Measurements from ENCODE around the gene LBR. TPM values are rescaled to one million over a fixed set of nuclear protein-coding genes. Genes with fewer than 3 reads are reported as not detected.

LBR gene
- total RNA-seq, 1 donor from 2014 or later = 93.9 TPM

DNA sequence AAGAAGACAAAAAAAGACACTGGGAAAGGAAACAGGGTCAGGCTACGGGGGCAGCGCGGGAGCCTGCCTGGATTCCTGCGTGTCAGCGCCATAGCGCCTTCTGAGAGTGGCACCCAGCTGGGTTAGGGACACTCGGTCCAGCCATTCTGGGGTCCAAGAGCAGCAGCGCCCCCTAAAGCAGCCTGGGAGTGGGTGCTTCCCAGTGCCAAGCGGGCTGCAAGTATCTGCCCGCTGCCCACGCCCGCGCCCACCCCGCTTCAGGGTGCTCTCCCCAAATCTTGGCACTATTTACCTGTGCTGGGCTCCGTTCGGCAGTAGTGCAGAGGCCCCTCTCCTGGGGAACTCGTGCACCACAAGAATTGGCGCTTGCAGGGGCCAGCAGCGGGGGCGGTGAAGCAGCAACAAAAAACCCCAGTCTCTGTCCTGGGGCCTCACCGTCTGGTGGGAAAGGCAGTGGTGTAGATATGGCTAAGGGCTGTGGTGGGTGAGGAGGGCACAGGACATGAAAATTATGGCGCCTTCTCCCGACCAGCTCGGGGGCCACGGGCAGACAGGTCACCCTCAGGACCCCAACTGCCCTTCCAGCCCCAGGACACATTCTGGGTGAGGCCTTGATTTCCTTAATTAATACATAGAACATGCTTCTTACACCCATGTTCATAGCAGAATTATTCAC, 24.1 kb upstream of the LBR start:
- Mint-ChIP-seq H3K27me3 (ENCODE audit: unreplicated experiment) (peaks cover 11% of the 10 kb centered on the region), H3K36me3 (ENCODE audit: unreplicated experiment) (peaks cover 10% of the 10 kb centered on the region), H3K27ac (ENCODE audit: unreplicated experiment) (no peak overlapping the region), H3K4me1 (ENCODE audit: low read depth, unreplicated experiment) (peaks cover 5% of the 10 kb centered on the region), H3K9me3 (ENCODE audit: unreplicated experiment) (peaks cover 6% of the 10 kb centered on the region), H3K4me3 (ENCODE audit: unreplicated experiment) (no peak overlapping the region)
- TF ChIP-seq, protein P1, sequence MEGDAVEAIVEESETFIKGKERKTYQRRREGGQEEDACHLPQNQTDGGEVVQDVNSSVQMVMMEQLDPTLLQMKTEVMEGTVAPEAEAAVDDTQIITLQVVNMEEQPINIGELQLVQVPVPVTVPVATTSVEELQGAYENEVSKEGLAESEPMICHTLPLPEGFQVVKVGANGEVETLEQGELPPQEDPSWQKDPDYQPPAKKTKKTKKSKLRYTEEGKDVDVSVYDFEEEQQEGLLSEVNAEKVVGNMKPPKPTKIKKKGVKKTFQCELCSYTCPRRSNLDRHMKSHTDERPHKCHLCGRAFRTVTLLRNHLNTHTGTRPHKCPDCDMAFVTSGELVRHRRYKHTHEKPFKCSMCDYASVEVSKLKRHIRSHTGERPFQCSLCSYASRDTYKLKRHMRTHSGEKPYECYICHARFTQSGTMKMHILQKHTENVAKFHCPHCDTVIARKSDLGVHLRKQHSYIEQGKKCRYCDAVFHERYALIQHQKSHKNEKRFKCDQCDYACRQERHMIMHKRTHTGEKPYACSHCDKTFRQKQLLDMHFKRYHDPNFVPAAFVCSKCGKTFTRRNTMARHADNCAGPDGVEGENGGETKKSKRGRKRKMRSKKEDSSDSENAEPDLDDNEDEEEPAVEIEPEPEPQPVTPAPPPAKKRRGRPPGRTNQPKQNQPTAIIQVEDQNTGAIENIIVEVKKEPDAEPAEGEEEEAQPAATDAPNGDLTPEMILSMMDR (IDR thresholded peaks at IDR 0.05; ENCODE audit: partially characterized antibody, unreplicated experiment) = no peak
- DNase-seq = no peak

GRCh38 chr1:225451340-225451739, 23.5 kb upstream of the LBR start:
- TF ChIP-seq, protein P1 (IDR thresholded peaks at IDR 0.05; ENCODE audit: partially characterized antibody, unreplicated experiment) = no peak
- Mint-ChIP-seq H3K4me1 (ENCODE audit: low read depth, unreplicated experiment) (peaks cover 5% of the 10 kb centered on the region), H3K27ac (ENCODE audit: unreplicated experiment) (no peak overlapping the region), H3K27me3 (ENCODE audit: unreplicated experiment) (peaks cover 11% of the 10 kb centered on the region), H3K4me3 (ENCODE audit: unreplicated experiment) (no peak overlapping the region), H3K36me3 (ENCODE audit: unreplicated experiment) (peaks cover 7% of the 10 kb centered on the region), H3K9me3 (ENCODE audit: unreplicated experiment) (peaks cover 6% of the 10 kb centered on the region)
- DNase-seq = no peak

- peaks cover 6% of the 10 kb centered on the region for H3K9me3 Mint-ChIP-seq (ENCODE audit: unreplicated experiment)
- H3K4me1 Mint-ChIP-seq (ENCODE audit: low read depth, unreplicated experiment) = peaks cover 5% of the 10 kb centered on the region
- no peak overlapping the region for H3K27ac Mint-ChIP-seq (ENCODE audit: unreplicated experiment)
- TF ChIP-seq, protein P1 (IDR thresholded peaks at IDR 0.05; ENCODE audit: partially characterized antibody, unreplicated experiment) = no peak
- H3K36me3 Mint-ChIP-seq (ENCODE audit: unreplicated experiment) = peaks cover 7% of the 10 kb centered on the region
- no peak overlapping the region for H3K4me3 Mint-ChIP-seq (ENCODE audit: unreplicated experiment)
- peaks cover 11% of the 10 kb centered on the region for H3K27me3 Mint-ChIP-seq (ENCODE audit: unreplicated experiment)
- no peak for DNase-seq
Observed at GRCh38 chr1:225450491-225451191, 22.8 kb upstream of the LBR start.

DNA sequence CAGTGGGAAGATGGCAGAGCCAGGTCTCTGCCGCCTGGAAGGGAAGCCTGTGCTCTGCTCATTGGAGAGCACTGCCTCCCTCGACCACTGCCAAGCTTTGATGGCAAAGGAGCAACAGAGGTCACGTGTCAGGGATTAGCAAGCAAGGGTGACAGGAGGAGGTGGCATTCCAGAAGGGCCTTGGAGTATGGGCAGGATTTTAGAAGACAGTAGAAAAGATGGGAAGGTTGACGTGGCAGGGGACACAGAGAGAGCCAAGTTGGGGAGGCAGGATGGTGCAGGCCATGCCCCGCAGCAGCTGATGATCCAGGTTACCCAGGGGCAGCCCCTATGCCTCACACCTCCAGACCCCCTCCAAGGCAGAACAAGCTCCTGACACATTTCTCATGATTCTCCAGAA, 21.9 kb upstream of the LBR start:
- Mint-ChIP-seq H3K36me3 (ENCODE audit: unreplicated experiment) (peaks cover 3% of the 10 kb centered on the region), H3K9me3 (ENCODE audit: unreplicated experiment) (peaks cover 3% of the 10 kb centered on the region), H3K4me1 (ENCODE audit: low read depth, unreplicated experiment) (peaks cover 5% of the 10 kb centered on the region), H3K4me3 (ENCODE audit: unreplicated experiment) (no peak overlapping the region), H3K27ac (ENCODE audit: unreplicated experiment) (no peak overlapping the region), H3K27me3 (ENCODE audit: unreplicated experiment) (peaks cover 11% of the 10 kb centered on the region)
- TF ChIP-seq, protein P1 (IDR thresholded peaks at IDR 0.05; ENCODE audit: partially characterized antibody, unreplicated experiment) = no peak
- DNase-seq = no peak

DNA sequence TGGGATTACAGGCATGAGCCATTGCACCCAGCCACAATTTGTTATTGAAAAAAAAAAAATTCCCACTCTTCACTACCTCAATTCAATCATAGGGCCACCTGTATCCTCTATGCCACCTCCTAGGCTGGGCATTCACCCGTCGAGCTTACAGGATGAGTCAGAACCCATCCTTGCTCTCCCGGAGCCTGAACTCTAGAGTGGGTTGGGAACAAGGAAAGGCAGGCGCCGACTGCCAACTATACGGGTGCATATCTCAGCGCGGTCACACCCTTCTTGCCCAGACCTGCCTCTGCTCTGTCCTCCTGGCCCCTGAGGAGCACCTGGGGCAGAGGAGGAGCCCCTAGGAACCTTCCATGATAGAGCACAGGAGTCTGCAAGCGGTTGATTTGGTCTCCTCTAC, 21.4 kb upstream of the LBR start:
- DNase-seq = no peak
- Mint-ChIP-seq H3K36me3 (ENCODE audit: unreplicated experiment) (no peaks in the 10 kb centered on the region), H3K4me3 (ENCODE audit: unreplicated experiment) (no peak overlapping the region), H3K27ac (ENCODE audit: unreplicated experiment) (no peak overlapping the region), H3K27me3 (ENCODE audit: unreplicated experiment) (peaks cover 11% of the 10 kb centered on the region), H3K4me1 (ENCODE audit: low read depth, unreplicated experiment) (peaks cover 5% of the 10 kb centered on the region), H3K9me3 (ENCODE audit: unreplicated experiment) (peaks cover 3% of the 10 kb centered on the region)
- TF ChIP-seq, protein P1 (IDR thresholded peaks at IDR 0.05; ENCODE audit: partially characterized antibody, unreplicated experiment) = no peak
